Epithelial cell of proximal tubule (primary cell): ENCODE results near the gene PSMC5. TPM values are rescaled to one million over a fixed set of nuclear protein-coding genes. Genes with fewer than 3 reads are reported as not detected.

Source experiments
- DNase-seq: peaks from one replicate; pipeline ENCODE4 v3.0.0-alpha.2; 2011; ENCODE audit warnings: low read depth
- H3K4me3 ChIP-seq: 2 replicates; pipeline ENCODE4 v1.5.1; 2011; ENCODE audit warnings: low read depth, mild to moderate bottlenecking, low read length
- CTCF ChIP-seq: conservative IDR thresholded peaks from 2 replicates; pipeline ENCODE4 v1.5.1; 2012; ENCODE audit warnings: low read depth, mild to moderate bottlenecking, low read length
- total RNA-seq: library from RNA; depleted of rRNA; stranded (reverse); fragments of >200 nt; gene quantifications from 2 replicates; pipeline ENCODE4 v1.2.3, GENCODE V29; 2015

Gene PSMC5
- total RNA-seq, 1 donor from 2014 or later: 83.9 TPM

DNA sequence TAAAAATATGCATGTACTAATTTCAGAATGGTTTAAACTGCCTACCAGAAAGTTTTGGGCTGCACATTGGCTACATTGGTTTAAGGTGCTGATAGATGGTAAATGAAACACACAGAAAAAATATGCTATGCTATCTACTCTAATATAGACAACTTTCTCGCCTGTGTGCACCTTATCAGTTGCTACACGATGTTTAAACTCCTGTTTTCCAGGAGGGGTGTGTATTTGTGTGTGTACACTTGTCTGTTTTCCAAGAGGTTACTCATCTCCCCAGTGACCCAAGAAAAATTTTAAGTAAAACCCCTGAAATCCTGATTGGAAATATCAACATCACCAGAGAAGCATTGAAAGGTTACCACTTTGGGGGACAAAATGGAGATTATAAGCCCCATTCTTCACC, 21.6 kb upstream of the PSMC5 start:
- no peak overlapping the region for H3K4me3 ChIP-seq
- DNase-seq: no peak
- no peak for TF ChIP-seq CTCF

GRCh38 chr17:63809970-63810369, 17.3 kb upstream of the PSMC5 start:
- no peak for DNase-seq
- TF ChIP-seq CTCF: no peak

DNA sequence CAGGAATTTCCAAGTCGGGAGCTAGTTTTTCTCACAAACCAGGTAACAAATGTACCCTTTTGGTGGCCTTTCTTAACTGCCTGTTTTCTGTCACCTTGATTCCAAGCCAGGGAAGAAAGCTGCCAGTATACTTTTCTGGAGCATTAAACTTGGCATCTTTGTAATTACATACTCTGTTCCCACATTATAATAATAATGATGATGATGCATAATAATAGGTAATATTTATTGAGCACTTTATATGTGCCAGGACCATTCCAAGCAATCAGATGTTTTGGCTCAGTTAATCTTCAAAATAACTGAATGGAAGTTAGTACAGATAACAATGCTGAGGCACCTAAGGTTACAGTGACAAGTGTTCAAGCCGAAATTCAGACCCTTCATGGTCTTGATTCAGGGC, 11.1 kb upstream of the PSMC5 start:
- no peak for TF ChIP-seq CTCF
- H3K4me3 ChIP-seq: no peak overlapping the region
- no peak for DNase-seq

More at GRCh38 chr17:63809970-63810369, 17.3 kb upstream of the PSMC5 start:
- H3K4me3 ChIP-seq: no peak overlapping the region

GRCh38 chr17:63816669-63817068, 10.6 kb upstream of the PSMC5 start:
- H3K4me3 ChIP-seq: no peak overlapping the region
- no peak for TF ChIP-seq CTCF

DNA sequence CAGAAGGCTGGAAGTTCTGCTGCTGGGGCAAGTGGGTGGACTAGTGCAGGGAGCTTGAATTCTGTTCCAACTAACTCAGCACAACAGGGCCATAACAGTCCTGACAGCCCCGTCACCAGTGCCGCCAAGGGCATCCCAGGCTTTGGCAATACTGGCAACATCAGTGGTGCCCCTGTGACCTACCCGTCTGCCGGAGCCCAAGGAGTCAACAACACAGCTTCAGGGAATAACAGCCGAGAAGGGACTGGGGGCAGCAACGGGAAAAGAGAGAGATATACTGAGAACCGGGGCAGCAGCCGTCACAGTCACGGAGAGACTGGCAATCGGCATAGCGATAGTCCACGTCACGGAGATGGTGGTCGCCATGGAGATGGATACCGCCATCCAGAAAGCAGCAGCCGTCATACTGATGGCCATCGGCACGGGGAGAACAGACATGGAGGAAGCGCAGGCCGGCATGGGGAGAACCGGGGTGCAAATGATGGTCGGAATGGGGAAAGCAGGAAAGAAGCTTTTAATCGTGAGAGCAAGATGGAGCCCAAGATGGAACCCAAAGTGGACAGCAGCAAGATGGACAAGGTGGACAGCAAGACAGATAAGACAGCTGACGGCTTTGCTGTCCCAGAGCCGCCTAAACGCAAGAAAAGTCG, 9.4 kb upstream of the PSMC5 start:
- DNase-seq: no peak
- H3K4me3 ChIP-seq: no peak overlapping the region
- no peak for TF ChIP-seq CTCF

More at GRCh38 chr17:63816669-63817068, 10.6 kb upstream of the PSMC5 start:
- no peak for DNase-seq

DNA sequence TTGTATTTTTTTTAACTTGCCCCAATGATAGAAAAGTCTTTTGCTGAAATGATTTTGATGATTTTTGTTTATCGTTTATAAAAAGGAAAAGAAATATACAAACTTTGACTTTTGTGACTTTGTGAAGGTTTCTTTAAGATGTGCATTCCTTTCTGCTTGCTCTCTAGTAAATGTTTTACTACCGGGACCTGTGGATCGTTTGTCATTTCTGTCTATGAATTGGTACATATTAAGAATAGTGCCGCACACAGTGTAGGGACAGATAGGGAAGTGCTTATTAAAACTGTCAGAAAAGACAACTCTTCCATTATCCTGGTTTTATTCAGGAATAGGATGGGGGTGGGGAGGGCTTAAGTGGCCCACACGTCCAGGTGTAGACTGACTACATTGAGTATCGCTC, 8.1 kb upstream of the PSMC5 start:
- no peak for DNase-seq

More for the DNA sequence above, 8.1 kb upstream of the PSMC5 start:
- no peak for TF ChIP-seq CTCF
- no peak overlapping the region for H3K4me3 ChIP-seq
